PC-9 (cell line): ENCODE measurements around the gene ISG15. TPM values are rescaled to one million over a fixed set of nuclear protein-coding genes. Genes with fewer than 3 reads are reported as not detected.

Experiments
- BruUV-seq: library from RNA; stranded (reverse); fragments of 400-500 nt; replicated peaks from 2 replicates; lab custom pipeline; 2021; lab: Mats Ljungman, UMichigan
- CTCF ChIA-PET: fragments of 300-600 bp; sonication (Branson Sonifier 250); formaldehyde crosslinking; loops from one replicate; lab custom pipeline; 2022; ENCODE audit warnings: antibody characterized with exemption; lab: Charles Lee
- POLR2A ChIA-PET: fragments of 300-600 bp; sonication (Branson Sonifier 250); formaldehyde crosslinking; loops from one replicate; lab custom pipeline; 2022; ENCODE audit warnings: antibody characterized with exemption; ENCODE audit not compliant: unreplicated experiment; lab: Charles Lee
- DNase-seq, 2 experiments: peaks; one replicate each; pipeline versions ENCODE4 v3.0.0 to v3.0.0-alpha.2; 2015 to 2022; ENCODE audit warnings: mixed read lengths in 1 of 2
- H2AFZ ChIP-seq: fragments of 200-600 bp; sonication (generic); 2 replicates; pipeline ENCODE4 v1.8.1; 2017; ENCODE audit warnings: antibody characterized with exemption
- H3F3A ChIP-seq: fragments of 200-600 bp; sonication (generic); 2 replicates; pipeline ENCODE4 v1.8.1; 2017; ENCODE audit warnings: antibody characterized with exemption, mild to moderate bottlenecking, low read depth; ENCODE audit not compliant: insufficient read depth
- H3K27ac ChIP-seq: fragments of 200-600 bp; sonication (generic); 2 replicates; pipeline ENCODE4 v1.6.1; 2016; ENCODE audit warnings: mixed run types
- H3K27me3 ChIP-seq: fragments of 200-600 bp; sonication (generic); 2 replicates; pipeline ENCODE4 v1.6.1; 2016; ENCODE audit warnings: low read depth, mixed run types; ENCODE audit not compliant: insufficient read depth
- H3K36me3 ChIP-seq: fragments of 200-600 bp; sonication (generic); 2 replicates; pipeline ENCODE4 v1.6.1; 2016; ENCODE audit warnings: low read depth, mixed run types
- H3K4me1 ChIP-seq: fragments of 200-600 bp; sonication (generic); replicated peaks from 2 replicates; pipeline ENCODE4 v1.6.1; 2016; ENCODE audit warnings: mixed run types; ENCODE audit not compliant: insufficient read depth
- H3K4me2 ChIP-seq: fragments of 200-600 bp; sonication (generic); 2 replicates; pipeline ENCODE4 v1.6.1; 2017; ENCODE audit warnings: mixed run types
- H3K4me3 ChIP-seq: fragments of 200-600 bp; sonication (generic); 2 replicates; pipeline ENCODE4 v1.6.1; 2016; ENCODE audit warnings: mixed run types
- H3K79me2 ChIP-seq: fragments of 200-600 bp; sonication (generic); 2 replicates; pipeline ENCODE4 v1.6.1; 2017; ENCODE audit warnings: low read depth, mixed run types
- H3K9me2 ChIP-seq: fragments of 200-600 bp; sonication (generic); 2 replicates; pipeline ENCODE4 v1.8.1; 2017; ENCODE audit warnings: mild to moderate bottlenecking; ENCODE audit not compliant: insufficient read depth
- H3K9me3 ChIP-seq: fragments of 200-600 bp; sonication (generic); 2 replicates; pipeline ENCODE4 v1.8.1; 2016; ENCODE audit warnings: low read depth; ENCODE audit not compliant: insufficient read depth
- H4K20me1 ChIP-seq: fragments of 200-600 bp; sonication (generic); 2 replicates; pipeline ENCODE4 v1.8.1; 2017; ENCODE audit not compliant: insufficient read depth
- CTCF ChIP-seq: fragments of 200-600 bp; sonication (generic); conservative IDR thresholded peaks from 2 replicates; pipeline ENCODE4 v1.6.1; 2017; ENCODE audit warnings: mixed run types, antibody characterized with exemption, mild to moderate bottlenecking, moderate library complexity
- EZH2 ChIP-seq: fragments of 200-600 bp; sonication (generic); IDR thresholded peaks from 2 replicates; pipeline ENCODE4 v1.8.0; 2017; ENCODE audit warnings: antibody characterized with exemption, low read depth
- intact Hi-C: fragments of 100-400 bp; cut with micrococcal nuclease; formaldehyde crosslinking; loops from one replicate; pipeline ENCODE4 v1.10.0; 2022; ENCODE audit not compliant: unreplicated experiment
- total RNA-seq: library from RNA; stranded (reverse); gene quantifications from 2 replicates; pipeline ENCODE4 v1.2.3, GENCODE V29; 2021

Gene ISG15
- total RNA-seq, 1 experiment from 2014 or later = 20.9 TPM

DNA sequence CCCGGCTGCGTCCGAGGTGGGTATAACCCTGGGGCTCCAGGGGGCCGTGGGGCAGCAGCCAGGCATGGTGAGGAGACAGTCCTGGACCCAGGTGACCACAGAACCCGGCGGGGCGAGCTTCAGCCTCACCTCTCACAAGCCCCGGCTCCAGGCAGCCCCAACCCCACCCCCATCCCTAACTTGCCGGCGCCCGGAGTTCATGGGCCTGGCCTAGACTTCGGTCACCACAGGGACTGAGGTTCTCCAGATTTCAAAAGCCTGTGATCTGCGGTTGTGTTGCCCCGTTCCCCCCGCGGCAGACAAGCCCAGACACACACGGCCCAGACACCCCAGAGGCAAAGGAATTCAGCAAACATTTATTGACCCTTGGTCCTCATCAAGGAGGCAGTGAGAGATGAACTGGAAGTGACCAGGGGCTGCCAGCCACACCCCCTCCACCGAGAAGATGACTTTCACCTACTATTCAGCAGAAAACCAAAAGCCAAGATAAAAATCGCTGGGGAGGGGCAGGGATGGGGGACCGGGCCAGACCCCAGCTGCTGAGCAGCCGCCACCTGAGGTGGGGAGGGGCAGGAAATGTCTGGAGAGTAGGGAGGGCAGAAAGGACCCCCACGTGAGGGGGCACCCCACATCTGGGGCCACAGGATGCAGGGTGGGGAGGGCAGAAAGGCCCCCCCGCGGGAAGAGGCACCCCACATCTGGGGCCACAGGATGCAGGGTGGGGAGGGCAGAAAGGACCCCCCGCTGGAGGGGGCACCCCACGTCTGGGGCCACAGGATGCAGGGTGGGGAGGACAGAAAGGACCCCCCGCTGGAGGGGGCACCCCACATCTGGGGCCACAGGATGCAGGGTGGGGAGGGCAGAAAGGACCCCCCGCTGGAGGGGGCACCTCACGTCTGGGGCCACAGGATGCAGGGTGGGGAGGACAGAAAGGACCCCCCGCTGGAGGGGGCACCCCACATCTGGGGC lies 17.3 kb upstream of the ISG15 start:
- DNase-seq = no peak
- POLR2A ChIA-PET = no interaction called here

GRCh38 chr1:996851-997712 lies 16.2 kb upstream of the ISG15 start:
- no peaks in the 10 kb centered on the region for H3K9me2 ChIP-seq
- BruUV-seq = no TSS peak
- H3K4me2 ChIP-seq = no peak overlapping the region
- H3K27ac ChIP-seq = no peak overlapping the region
- H4K20me1 ChIP-seq = peaks cover 11% of the 10 kb centered on the region
- H3K79me2 ChIP-seq = peaks cover 19% of the 10 kb centered on the region
- H3K27me3 ChIP-seq = no peaks in the 10 kb centered on the region
- ChIA-PET POLR2A (no interaction called here), CTCF (no interaction called here)
- H3F3A ChIP-seq = peaks cover 20% of the 10 kb centered on the region; the same call in 1 of the 2 replicates
- no peak overlapping the region for H3K4me3 ChIP-seq
- no peaks in the 10 kb centered on the region for H3K4me1 ChIP-seq
- intact Hi-C loops = no loop called here
- no peak overlapping the region for H2AFZ ChIP-seq
- no peak for DNase-seq
- no peaks in the 10 kb centered on the region for H3K9me3 ChIP-seq
- TF ChIP-seq CTCF = no peak
- no peak for TF ChIP-seq EZH2
- no peaks in the 10 kb centered on the region for H3K36me3 ChIP-seq

More for the DNA sequence above, 17.3 kb upstream of the ISG15 start:
- H4K20me1 ChIP-seq = peaks cover 11% of the 10 kb centered on the region
- peaks cover 18% of the 10 kb centered on the region; the same call in 1 of the 2 replicates for H3F3A ChIP-seq
- no TSS peak for BruUV-seq
- peaks cover 11% of the 10 kb centered on the region for H3K79me2 ChIP-seq
- no peaks in the 10 kb centered on the region for H3K36me3 ChIP-seq
- no peaks in the 10 kb centered on the region for H3K27me3 ChIP-seq
- H3K4me2 ChIP-seq = no peak overlapping the region
- H2AFZ ChIP-seq = no peak overlapping the region
- no peak overlapping the region for H3K4me3 ChIP-seq
- H3K9me2 ChIP-seq = no peaks in the 10 kb centered on the region
- intact Hi-C loops = no loop called here
- TF ChIP-seq EZH2 (no peak), CTCF (no peak)
- CTCF ChIA-PET = no interaction called here
- no peaks in the 10 kb centered on the region for H3K4me1 ChIP-seq
- no peaks in the 10 kb centered on the region for H3K9me3 ChIP-seq
- H3K27ac ChIP-seq = no peak overlapping the region

DNA sequence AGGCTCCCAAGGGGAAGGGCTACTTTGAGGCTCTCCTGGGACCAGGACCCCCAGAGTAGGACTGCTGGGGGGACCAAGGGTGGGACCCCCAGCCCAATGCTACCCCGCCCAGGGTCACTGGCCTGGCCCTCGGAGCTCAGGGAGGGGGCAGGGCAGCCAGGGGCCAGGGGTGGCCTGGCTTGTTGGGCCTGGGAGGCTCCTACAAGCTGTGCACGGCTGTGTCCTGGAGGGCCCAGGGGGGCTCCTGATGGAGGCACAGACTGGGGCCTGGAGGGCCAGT lies 15.6 kb upstream of the ISG15 start:
- CTCF ChIA-PET = no interaction called here
- POLR2A ChIA-PET = no interaction called here
- H3K27ac ChIP-seq = no peak overlapping the region
- no peaks in the 10 kb centered on the region for H3K36me3 ChIP-seq
- no peak overlapping the region for H3K4me3 ChIP-seq
- H3K9me3 ChIP-seq = no peaks in the 10 kb centered on the region
- no TSS peak for BruUV-seq
- peaks cover 24% of the 10 kb centered on the region; the same call in 1 of the 2 replicates for H3F3A ChIP-seq
- no peaks in the 10 kb centered on the region for H3K27me3 ChIP-seq
- H3K9me2 ChIP-seq = no peaks in the 10 kb centered on the region
- intact Hi-C loops = no loop called here
- peaks cover 11% of the 10 kb centered on the region for H4K20me1 ChIP-seq
- TF ChIP-seq EZH2 (no peak), CTCF (no peak)
- H3K4me2 ChIP-seq = no peak overlapping the region
- no peak overlapping the region for H2AFZ ChIP-seq
- DNase-seq = no peak
- no peaks in the 10 kb centered on the region for H3K4me1 ChIP-seq
- H3K79me2 ChIP-seq = peaks cover 24% of the 10 kb centered on the region
